ENCODE measurements around the gene TNFRSF14. TPM values are rescaled to one million over a fixed set of nuclear protein-coding genes. Genes with fewer than 3 reads are reported as not detected.
A peak's percentile ranks its signal among the peaks of the same experiment; 100 is the strongest.
"Not testable (repeated sequence)": the region's sequence is repeated elsewhere in the genome, so short reads cannot be mapped to it uniquely, and the experiment has no call there.

TNFRSF14 gene
- total RNA-seq, 1 donor from 2014 or later: 2.4 TPM

- FAIRE-seq: no peak
Measured at GRCh38 chr1:2537784-2538115, 18.4 kb upstream of the TNFRSF14 start.

GRCh38 chr1:2538376-2538775 lies 17.8 kb upstream of the TNFRSF14 start:
- FAIRE-seq (no peak), DNase-seq (ENCODE audit: low spot score in 2 of 2) (no peak)

More at GRCh38 chr1:2537784-2538115, 18.4 kb upstream of the TNFRSF14 start:
- no peak for DNase-seq (ENCODE audit: low spot score in 2 of 2)

- FAIRE-seq: no peak
Measured at GRCh38 chr1:2538872-2539271, 17.3 kb upstream of the TNFRSF14 start.

GRCh38 chr1:2539312-2539907 lies 16.8 kb upstream of the TNFRSF14 start:
- DNase-seq (ENCODE audit: low spot score in 2 of 2): no peak
- no peak for FAIRE-seq

More at GRCh38 chr1:2538872-2539271, 17.3 kb upstream of the TNFRSF14 start:
- no peak for DNase-seq (ENCODE audit: low spot score in 2 of 2)

GRCh38 chr1:2540816-2541492 lies 15.2 kb upstream of the TNFRSF14 start:
- DNase-seq (ENCODE audit: low spot score in 2 of 2) (no peak), FAIRE-seq (no peak)

GRCh38 chr1:2541619-2542245 lies 14.4 kb upstream of the TNFRSF14 start:
- DNase-seq (ENCODE audit: low spot score in 2 of 2): no peak
- no peak for FAIRE-seq

- DNase-seq (ENCODE audit: low spot score in 2 of 2) (no peak), FAIRE-seq (no peak)
Measured at GRCh38 chr1:2542246-2542915, 13.8 kb upstream of the TNFRSF14 start.

GRCh38 chr1:2543543-2544092 lies 12.6 kb upstream of the TNFRSF14 start:
- FAIRE-seq: no peak

GRCh38 chr1:2544093-2544874 lies 11.9 kb upstream of the TNFRSF14 start:
- FAIRE-seq: no peak
- no peak for DNase-seq (ENCODE audit: low spot score in 2 of 2)

More at GRCh38 chr1:2543543-2544092, 12.6 kb upstream of the TNFRSF14 start:
- DNase-seq (ENCODE audit: low spot score in 2 of 2): peak in 1 of 2 donors; percentile 74

GRCh38 chr1:2544875-2545640 lies 11.1 kb upstream of the TNFRSF14 start:
- FAIRE-seq (no peak), DNase-seq (ENCODE audit: low spot score in 2 of 2) (peak in 1 of 2 donors; percentile 64)

GRCh38 chr1:2545754-2546514 lies 10.2 kb upstream of the TNFRSF14 start:
- FAIRE-seq (no peak), DNase-seq (ENCODE audit: low spot score in 2 of 2) (peak; percentile 91 to 95)

- FAIRE-seq (no peak), DNase-seq (ENCODE audit: low spot score in 2 of 2) (peak; percentile 78 to 79)
Measured at GRCh38 chr1:2546515-2547209, 9.5 kb upstream of the TNFRSF14 start.

GRCh38 chr1:2547210-2548067 lies 8.7 kb upstream of the TNFRSF14 start:
- no peak for FAIRE-seq
- DNase-seq (ENCODE audit: low spot score in 2 of 2): no peak

GRCh38 chr1:2548068-2548589 lies 8.0 kb upstream of the TNFRSF14 start:
- DNase-seq (ENCODE audit: low spot score in 2 of 2): peak; percentile 88 to 89
- FAIRE-seq: no peak

- FAIRE-seq; DNase-seq (ENCODE audit: low spot score in 2 of 2): not testable (repeated sequence)
Measured at GRCh38 chr1:2549367-2550029, 6.7 kb upstream of the TNFRSF14 start.

GRCh38 chr1:2550309-2550861 lies 5.8 kb upstream of the TNFRSF14 start:
- DNase-seq (ENCODE audit: low spot score in 2 of 2); FAIRE-seq: not testable (repeated sequence)
